ENCODE results near the gene SEPTIN3.

The SEPTIN3 gene, protein sequence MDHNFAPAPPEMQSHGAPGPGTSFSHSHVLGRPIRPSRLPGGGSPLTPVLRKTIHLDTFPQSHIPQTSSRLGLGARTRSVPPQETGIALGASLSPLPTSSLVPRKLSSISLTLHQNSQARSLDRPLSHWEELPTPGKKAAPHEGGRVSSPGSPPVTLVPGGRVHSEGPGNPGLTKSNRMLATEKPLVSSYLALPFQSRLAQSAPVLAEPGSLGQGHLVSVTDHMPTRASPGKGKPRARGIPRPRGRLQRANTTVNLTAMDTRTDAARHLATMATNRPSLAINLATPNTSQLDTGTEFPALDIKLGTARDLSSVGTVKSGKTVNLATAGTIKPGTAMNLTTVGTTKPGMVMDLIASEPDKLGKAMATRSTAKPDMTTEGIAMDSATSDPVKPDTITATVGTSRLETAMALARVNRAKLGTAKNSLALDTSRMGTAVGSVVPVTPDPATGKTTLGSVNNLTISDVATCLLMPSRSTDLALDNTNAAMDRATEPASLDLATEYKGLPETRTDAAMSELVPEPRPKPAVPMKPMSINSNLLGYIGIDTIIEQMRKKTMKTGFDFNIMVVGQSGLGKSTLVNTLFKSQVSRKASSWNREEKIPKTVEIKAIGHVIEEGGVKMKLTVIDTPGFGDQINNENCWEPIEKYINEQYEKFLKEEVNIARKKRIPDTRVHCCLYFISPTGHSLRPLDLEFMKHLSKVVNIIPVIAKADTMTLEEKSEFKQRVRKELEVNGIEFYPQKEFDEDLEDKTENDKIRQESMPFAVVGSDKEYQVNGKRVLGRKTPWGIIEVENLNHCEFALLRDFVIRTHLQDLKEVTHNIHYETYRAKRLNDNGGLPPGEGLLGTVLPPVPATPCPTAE

GRCh38 chr22:41969110-41969646 lies at the start of gene SEPTIN3:
Gene SEPTIN3 (plus strand): TSS chr22:41969443. CDS start chr22:41971493, 2,050 bp downstream.
- DNase-seq (ENCODE audit: low spot score): no peak

DNA sequence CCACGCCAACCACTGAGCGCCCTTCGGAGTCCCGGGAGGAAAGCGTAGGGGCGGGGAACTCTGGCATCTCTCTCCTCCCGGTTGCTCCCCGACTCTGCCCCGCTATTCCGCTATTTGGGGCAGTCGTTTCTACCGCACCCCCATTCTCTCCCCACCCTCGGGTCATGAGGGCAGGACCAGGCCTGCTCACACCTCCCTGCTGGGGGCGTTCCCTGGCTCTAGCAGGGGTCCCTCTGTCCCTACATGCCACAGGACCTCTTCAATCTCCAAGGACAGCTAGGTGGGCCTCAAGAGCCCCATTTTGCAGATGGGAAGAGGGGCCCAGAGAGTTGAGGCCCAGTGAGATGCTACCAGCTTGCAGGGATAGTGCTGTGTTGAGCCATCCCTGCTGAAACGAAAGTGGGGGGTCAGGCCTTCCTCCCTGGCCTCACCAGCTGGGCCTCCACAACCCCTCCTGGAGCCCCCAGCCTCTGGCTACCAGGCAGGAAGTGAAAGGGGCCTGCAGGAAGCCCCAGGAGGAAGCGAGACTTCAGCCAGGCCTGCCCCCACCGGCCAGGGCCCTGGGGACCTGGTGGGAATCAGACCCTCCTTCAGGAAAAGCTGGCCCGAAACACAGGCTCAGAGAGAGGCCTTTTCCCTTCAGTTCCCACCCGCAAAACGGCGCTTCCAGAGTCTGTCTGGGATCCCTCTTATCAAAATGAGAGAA lies 48.8 kb upstream of the SEPTIN3 start:
- DNase-seq (ENCODE audit: low spot score): no peak

DNA sequence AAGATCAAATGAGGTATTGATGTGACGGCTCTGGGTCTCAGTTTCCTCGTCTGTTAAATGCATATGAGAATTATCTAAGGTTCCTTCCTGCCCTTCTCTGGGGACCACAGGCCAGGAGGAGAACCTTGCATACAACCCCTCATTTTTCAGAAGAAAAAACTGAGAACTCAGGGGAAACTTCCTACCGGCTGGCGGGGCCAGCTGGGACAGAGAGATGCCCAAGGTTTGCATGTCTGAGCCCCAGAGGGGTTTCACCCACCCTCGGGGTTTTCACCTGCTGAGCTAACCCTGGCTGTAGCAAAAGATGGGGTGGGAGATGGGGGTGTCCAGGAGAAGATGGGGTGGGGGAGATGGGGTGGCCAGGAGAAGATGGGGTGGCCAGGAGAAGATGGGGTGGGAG lies 46.9 kb upstream of the SEPTIN3 start:
- DNase-seq (ENCODE audit: low spot score): no peak

DNA sequence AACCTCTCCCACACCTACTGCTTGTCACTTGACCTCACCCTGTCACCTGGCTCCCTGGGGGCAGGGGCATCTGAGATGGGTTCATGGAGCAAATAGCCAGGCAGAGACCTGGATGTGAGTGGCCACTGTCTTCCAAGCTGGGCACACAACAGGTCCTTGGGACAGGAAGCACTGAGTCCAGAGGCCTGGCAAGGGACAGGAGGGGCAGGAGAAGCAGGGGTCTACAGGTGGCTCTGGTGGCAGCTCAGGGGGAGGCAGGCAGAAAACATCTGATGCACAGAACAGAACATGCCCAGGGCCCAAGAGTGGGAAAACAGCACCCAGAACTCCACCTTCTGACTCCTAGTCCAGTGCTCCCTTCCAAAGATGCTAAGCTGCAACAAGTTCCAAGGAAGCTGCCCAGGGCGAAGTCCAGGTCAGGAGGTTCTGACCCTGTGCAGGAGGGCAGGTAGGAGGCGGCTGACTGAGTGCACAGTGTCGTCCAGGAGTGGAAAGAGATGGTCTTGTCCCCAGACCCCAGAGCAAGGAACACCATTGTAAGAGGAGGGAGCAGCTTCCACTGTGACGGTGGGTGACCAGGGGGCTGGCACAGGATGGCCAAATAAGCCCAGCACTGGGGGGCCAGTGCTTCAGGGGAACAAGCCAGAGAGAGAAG lies 46.2 kb upstream of the SEPTIN3 start:
- DNase-seq (ENCODE audit: low spot score): no peak

DNA sequence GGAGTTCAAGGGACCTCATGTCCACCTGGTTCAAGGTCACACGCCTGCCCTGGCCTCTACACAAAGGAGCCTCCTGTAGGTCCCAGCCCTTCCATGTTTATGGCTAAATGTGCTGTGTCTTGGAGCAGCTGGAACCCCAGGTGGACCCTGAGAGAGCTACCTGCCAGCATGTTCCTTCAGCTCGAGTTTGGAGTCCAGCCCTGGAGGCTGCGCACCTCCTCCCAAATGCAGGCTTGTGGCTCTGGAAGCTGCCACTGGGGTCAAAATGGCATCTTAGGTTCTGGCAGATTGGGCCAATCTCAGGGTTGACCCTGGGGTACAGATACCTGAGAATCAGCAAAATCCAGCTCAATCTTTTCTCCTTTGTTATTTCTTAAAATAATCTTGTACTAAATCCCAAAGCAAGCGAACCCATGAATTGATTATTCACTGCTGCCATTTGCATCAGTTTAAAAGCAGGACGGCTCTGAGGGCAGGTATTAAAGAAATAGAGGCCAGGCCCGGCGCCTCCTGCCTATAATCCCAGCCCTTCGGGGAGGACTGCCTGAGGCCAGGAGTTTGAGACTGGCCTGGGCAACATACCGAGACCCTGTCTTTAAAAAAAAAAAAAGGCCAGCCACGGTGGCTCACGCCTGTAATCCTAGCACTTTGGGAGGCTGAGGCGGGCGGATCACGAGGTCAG lies 45.5 kb upstream of the SEPTIN3 start:
- no peak for DNase-seq (ENCODE audit: low spot score)

DNA sequence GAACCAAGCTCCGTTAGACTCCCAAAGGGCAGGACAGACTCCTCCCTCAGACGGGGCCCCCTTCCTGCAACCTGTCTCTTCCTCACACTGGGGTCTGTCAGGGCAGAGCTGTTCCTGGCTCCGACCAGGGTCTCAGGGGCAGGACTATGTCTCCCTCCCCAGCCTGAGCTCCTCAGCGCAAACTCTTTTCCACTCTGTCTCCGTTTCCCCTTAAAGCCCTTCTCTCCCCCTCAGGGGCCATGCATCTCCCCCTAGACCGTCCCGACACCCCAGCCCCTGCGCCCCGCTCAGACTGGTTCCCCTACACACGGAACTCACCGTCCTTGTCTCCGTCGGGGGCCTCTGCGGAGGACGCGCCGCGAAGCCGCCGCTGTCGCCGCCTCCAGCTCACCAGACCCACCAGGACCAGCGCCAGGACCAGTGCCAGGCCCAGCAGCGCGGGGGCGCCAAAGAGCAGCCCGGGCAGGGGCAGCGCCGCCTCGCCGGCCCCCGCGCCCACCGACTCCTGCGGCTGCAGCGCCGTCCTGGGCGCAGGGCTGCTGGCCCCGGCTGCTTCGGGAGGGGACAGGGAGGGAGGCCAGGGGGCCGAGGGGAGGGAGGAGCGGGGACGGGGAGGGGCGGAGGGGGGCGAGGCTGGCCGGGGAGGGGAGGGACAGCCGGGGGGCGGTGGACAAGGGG lies 43.3 kb upstream of the SEPTIN3 start:
- peak; percentile 74 for DNase-seq (ENCODE audit: low spot score)

GRCh38 chr22:41927813-41928212 lies 41.4 kb upstream of the SEPTIN3 start:
- no peak for DNase-seq (ENCODE audit: low spot score)

DNA sequence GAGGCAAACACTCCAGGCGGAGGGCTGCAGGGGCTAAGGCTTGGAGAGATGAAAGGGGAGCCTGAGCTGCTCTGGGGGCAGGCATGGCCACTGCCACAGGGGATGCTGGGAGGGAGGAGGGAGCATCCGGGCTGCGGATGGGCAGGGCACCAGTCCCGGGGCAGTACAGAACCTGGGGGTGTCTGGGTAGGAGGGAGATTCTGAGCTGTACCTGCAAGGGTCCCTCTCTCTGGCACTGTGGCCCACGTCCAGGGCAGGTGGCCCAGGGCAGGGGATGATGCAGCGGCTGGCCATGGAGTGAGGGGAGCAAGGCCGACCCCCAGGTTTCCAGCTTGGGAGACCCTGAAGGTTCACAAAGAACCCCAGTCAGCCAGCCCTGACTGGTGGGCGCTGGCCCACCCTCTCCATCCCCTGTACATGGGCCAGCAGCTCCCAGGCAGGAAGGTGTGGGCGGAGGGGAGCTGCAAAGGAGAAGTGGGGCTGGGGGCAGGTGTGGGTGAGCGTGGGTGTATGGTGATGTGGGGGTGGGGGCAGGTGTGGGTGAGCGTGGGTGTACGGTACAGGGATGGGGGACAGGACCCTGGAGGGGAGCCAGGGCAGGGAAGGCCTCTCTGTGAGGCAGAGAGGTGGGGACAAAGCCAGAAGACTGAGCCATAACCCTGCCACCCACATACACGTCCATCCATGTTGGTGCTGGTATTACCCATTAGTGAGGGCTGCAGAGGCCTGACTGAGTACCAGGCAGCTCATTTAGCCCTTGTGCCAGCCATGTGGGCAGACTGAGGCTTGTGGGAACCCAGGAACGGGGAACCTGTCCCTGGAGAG lies 40.4 kb upstream of the SEPTIN3 start:
- DNase-seq (ENCODE audit: low spot score): no peak

DNA sequence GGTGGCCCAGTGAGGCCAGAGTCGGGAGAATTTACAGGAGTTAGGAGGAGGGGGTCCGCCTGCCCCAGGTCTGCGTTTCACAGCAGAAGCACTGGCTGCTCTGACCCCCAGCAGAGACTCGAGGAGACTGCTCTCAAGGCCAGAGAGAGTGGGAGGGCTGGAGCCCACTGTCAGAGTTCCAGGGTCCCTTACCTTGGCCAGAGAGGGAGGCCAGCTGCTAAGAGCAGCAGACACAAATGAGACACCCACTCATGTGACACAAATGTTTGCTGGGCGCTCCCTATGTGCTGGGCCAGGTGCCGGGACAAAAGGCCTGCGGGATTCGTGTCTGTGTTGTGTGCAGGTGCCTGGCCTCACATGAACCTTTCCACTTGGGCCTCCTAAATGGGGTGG lies 39.8 kb upstream of the SEPTIN3 start:
- DNase-seq (ENCODE audit: low spot score): no peak

- DNase-seq (ENCODE audit: low spot score): no peak
Observed at GRCh38 chr22:41931701-41932269, 37.5 kb upstream of the SEPTIN3 start.

GRCh38 chr22:41932353-41932752 lies 36.9 kb upstream of the SEPTIN3 start:
- DNase-seq (ENCODE audit: low spot score): no peak

- no peak for DNase-seq (ENCODE audit: low spot score)
Observed at GRCh38 chr22:41933411-41934177, 35.6 kb upstream of the SEPTIN3 start.

- no peak for DNase-seq (ENCODE audit: low spot score)
Observed at GRCh38 chr22:41934284-41935014, 34.8 kb upstream of the SEPTIN3 start.

DNA sequence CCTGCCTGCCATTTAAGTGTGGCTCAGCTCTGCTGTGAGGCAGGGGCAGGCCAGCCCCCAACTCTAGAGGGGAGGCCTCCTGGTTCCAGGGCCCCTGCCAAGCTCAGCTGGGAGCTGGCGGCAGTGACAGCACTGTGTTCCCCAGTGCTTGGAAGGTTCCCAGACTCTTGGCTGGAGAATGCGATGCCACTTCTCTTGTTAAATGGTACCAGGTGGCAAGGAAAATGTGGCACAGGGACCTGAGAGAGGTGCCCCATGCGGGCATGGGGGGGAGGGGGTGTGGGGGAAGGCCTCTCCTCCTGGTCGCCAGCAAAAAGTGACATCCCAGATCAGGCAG lies 34.3 kb upstream of the SEPTIN3 start:
- DNase-seq (ENCODE audit: low spot score): no peak

- no peak for DNase-seq (ENCODE audit: low spot score)
Observed at GRCh38 chr22:41935509-41935908, 33.7 kb upstream of the SEPTIN3 start.

DNA sequence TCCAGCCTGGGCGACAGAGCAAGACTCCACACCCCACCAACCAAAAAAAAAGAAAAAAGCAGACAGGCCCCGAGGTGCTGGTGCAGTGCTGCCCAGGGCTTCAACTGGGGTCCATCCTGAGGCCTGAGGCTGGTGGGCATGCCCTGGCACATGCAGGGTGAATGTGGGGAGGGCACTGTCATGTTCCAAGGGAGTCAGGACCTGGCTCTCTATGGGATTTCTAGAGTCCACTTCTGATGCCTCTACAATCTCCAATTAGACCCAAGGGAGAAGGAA lies 32.4 kb upstream of the SEPTIN3 start:
- DNase-seq (ENCODE audit: low spot score): no peak

DNA sequence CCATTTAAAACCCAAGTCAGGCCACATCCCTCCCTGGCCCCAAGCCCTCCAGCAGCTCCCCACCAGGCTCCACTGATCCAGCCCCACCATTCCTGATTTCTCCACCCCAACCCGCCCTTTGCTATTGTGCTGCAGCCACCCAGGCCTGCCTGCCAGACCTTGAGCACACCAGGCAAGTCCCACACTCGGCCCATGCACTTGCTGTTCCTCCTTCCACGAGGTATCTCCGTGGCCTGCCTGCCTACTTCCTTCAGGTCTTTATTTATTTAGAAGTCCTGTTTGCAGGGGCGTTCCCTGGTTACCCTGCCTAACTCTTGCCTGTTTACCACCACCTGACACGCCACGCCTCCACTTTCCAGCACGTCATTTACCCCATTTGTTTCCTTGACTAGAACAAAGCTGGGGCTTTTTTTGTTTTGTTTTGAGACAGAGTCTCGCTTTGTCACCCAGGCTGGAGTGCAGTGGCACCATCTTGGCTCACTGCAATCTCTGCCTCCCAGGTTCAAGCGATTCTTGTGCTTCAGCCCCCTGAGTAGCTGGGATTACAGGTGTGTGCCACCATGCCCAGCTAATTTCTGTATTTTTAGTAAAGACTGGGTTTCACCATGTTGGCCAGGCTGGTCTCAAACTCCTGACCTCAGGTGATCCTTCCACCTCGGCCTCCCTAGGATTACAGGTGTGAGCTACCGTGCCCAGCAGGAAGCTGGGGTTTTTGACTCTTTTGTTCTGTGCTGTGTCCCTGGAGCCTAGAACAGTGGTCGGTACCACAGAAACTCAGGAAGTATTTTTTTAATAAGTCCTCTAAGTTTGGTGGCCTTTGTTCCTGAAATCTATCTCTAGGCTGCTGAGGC lies 29.0 kb upstream of the SEPTIN3 start:
- peak; percentile 97 for DNase-seq (ENCODE audit: low spot score)

All from CD4-positive, alpha-beta T cell treated with Interleukin-2 at 100 ng/mL for 4 hours (primary cell).